T-helper 17 cell (primary cell): ENCODE measurements around the gene SLC35E4. TPM values are rescaled to one million over a fixed set of nuclear protein-coding genes. Genes with fewer than 3 reads are reported as not detected.
A peak's percentile ranks its signal among the peaks of the same experiment; 100 is the strongest.
"Not testable (repeated sequence)": the region's sequence is repeated elsewhere in the genome, so short reads cannot be mapped to it uniquely, and the experiment has no call there.

ENCODE experiments used
- ATAC-seq: fragments of 150-1000 bp; cut with Tn5 transposase; 2 replicates; pipeline ENCODE4 v1.10.0; 2021; ENCODE audit warnings: mild to moderate bottlenecking, moderate library complexity
- DNase-seq, 3 donors: peaks; one replicate each; pipeline versions ENCODE4 v3.0.0 to v3.0.0-alpha.2; 2020 to 2021
- H3K9me3 ChIP-seq: one replicate; pipeline ENCODE4 v1.7.0; 2013; ENCODE audit warnings: low read length, mild to moderate bottlenecking; ENCODE audit not compliant: control insufficient read depth, poor library complexity, severe bottlenecking
- H3K27ac Mint-ChIP-seq: one replicate; pipeline ENCODE4 v1.8.0; 2022; ENCODE audit warnings: mild to moderate bottlenecking, moderate library complexity, mixed read lengths
- H3K27me3 Mint-ChIP-seq: one replicate; pipeline ENCODE4 v1.8.0; 2022; ENCODE audit warnings: mixed read lengths
- H3K36me3 Mint-ChIP-seq: one replicate; pipeline ENCODE4 v1.8.0; 2022; ENCODE audit warnings: low read depth, mixed read lengths
- H3K4me1 Mint-ChIP-seq: one replicate; pipeline ENCODE4 v1.8.0; 2022; ENCODE audit warnings: mild to moderate bottlenecking, mixed read lengths
- H3K4me3 Mint-ChIP-seq: one replicate; pipeline ENCODE4 v1.8.0; 2022; ENCODE audit warnings: mild to moderate bottlenecking, moderate library complexity, mixed read lengths
- total RNA-seq, 4 donors: library from RNA in 2 of 4; stranded (reverse) in 2 of 4; gene quantifications; one replicate each; pipeline ENCODE4 v1.2.3 and lab custom pipeline; 2022 to 2026

SLC35E4 gene
- total RNA-seq, 2 donors from 2014 or later: 3.8 to 5.7 TPM

- not testable (repeated sequence) for H3K27ac Mint-ChIP-seq, H3K4me3 Mint-ChIP-seq, ATAC-seq, DNase-seq, H3K36me3 Mint-ChIP-seq, H3K9me3 ChIP-seq, H3K4me1 Mint-ChIP-seq
- peaks cover 13% of the 10 kb centered on the region for H3K27me3 Mint-ChIP-seq
Observed at GRCh38 chr22:30619909-30620308, 15.7 kb upstream of the SLC35E4 start.

- Mint-ChIP-seq H3K36me3 (no peaks in the 10 kb centered on the region), H3K27ac (no peak overlapping the region), H3K27me3 (peaks cover 5% of the 10 kb centered on the region), H3K4me3 (no peak overlapping the region), H3K4me1 (peaks cover 2% of the 10 kb centered on the region)
- H3K9me3 ChIP-seq: no peaks in the 10 kb centered on the region
- DNase-seq (no peak), ATAC-seq (no peak)
Observed at GRCh38 chr22:30626413-30626812, 9.2 kb upstream of the SLC35E4 start.

GRCh38 chr22:30627471-30627870, 8.1 kb upstream of the SLC35E4 start:
- H3K4me1 Mint-ChIP-seq: no peaks in the 10 kb centered on the region
- no peaks in the 10 kb centered on the region for H3K9me3 ChIP-seq
- no peak overlapping the region for H3K27ac Mint-ChIP-seq
- no peaks in the 10 kb centered on the region for H3K36me3 Mint-ChIP-seq
- H3K27me3 Mint-ChIP-seq: no peaks in the 10 kb centered on the region
- DNase-seq (no peak), ATAC-seq (no peak)
- no peak overlapping the region for H3K4me3 Mint-ChIP-seq

GRCh38 chr22:30628491-30628890, 7.1 kb upstream of the SLC35E4 start:
- no peaks in the 10 kb centered on the region for H3K9me3 ChIP-seq
- no peak for DNase-seq
- Mint-ChIP-seq H3K4me1 (no peaks in the 10 kb centered on the region), H3K36me3 (no peaks in the 10 kb centered on the region), H3K27me3 (no peaks in the 10 kb centered on the region), H3K4me3 (no peak overlapping the region), H3K27ac (no peak overlapping the region)
- ATAC-seq: no peak

GRCh38 chr22:30631469-30631868, 4.1 kb upstream of the SLC35E4 start:
- H3K27me3 Mint-ChIP-seq, H3K36me3 Mint-ChIP-seq, ATAC-seq, H3K4me1 Mint-ChIP-seq, DNase-seq, H3K27ac Mint-ChIP-seq, H3K9me3 ChIP-seq, H3K4me3 Mint-ChIP-seq: not testable (repeated sequence)

GRCh38 chr22:30634471-30635233, 929 bp upstream of the SLC35E4 start:
- no peaks in the 10 kb centered on the region for H3K27me3 Mint-ChIP-seq
- peak overlapping the region; percentile 93 for H3K27ac Mint-ChIP-seq
- peaks cover 11% of the 10 kb centered on the region for H3K4me1 Mint-ChIP-seq
- ATAC-seq (peak; percentile 74), DNase-seq (peak; percentile 81 to 88 (median 84))
- H3K36me3 Mint-ChIP-seq: no peaks in the 10 kb centered on the region
- peak overlapping the region; percentile 87 for H3K4me3 Mint-ChIP-seq
- no peaks in the 10 kb centered on the region for H3K9me3 ChIP-seq

GRCh38 chr22:30636226-30637077, 871 bp downstream of the SLC35E4 start:
- H3K9me3 ChIP-seq: no peaks in the 10 kb centered on the region
- Mint-ChIP-seq H3K4me3 (peak overlapping the region; percentile 87), H3K27me3 (no peaks in the 10 kb centered on the region), H3K27ac (no peak overlapping the region), H3K4me1 (peaks cover 11% of the 10 kb centered on the region), H3K36me3 (no peaks in the 10 kb centered on the region)
- no peak for ATAC-seq
- DNase-seq: peak in 2 of 3 donors; percentile 7 to 17

GRCh38 chr22:30637701-30638114, 2.1 kb downstream of the SLC35E4 start:
- Mint-ChIP-seq H3K4me3 (peak overlapping the region; percentile 25), H3K36me3 (no peaks in the 10 kb centered on the region), H3K27ac (no peak overlapping the region), H3K4me1 (peaks cover 11% of the 10 kb centered on the region), H3K27me3 (no peaks in the 10 kb centered on the region)
- no peak for DNase-seq
- H3K9me3 ChIP-seq: no peaks in the 10 kb centered on the region
- ATAC-seq: no peak

GRCh38 chr22:30640361-30640760, 4.8 kb downstream of the SLC35E4 start:
- DNase-seq (no peak), ATAC-seq (no peak)
- H3K27ac Mint-ChIP-seq: no peak overlapping the region
- no peaks in the 10 kb centered on the region for H3K27me3 Mint-ChIP-seq
- H3K9me3 ChIP-seq: no peaks in the 10 kb centered on the region
- H3K4me3 Mint-ChIP-seq: no peak overlapping the region
- H3K4me1 Mint-ChIP-seq: peaks cover 14% of the 10 kb centered on the region
- H3K36me3 Mint-ChIP-seq: no peaks in the 10 kb centered on the region

- Mint-ChIP-seq H3K4me1 (peaks cover 13% of the 10 kb centered on the region), H3K36me3 (no peaks in the 10 kb centered on the region), H3K27me3 (no peaks in the 10 kb centered on the region), H3K27ac (no peak overlapping the region), H3K4me3 (no peak overlapping the region)
- H3K9me3 ChIP-seq: no peaks in the 10 kb centered on the region
- no peak for ATAC-seq
- DNase-seq: no peak
Observed at GRCh38 chr22:30640839-30641430, 5.4 kb downstream of the SLC35E4 start.

GRCh38 chr22:30643055-30643875, 7.7 kb downstream of the SLC35E4 start:
- DNase-seq: no peak
- H3K27me3 Mint-ChIP-seq: no peaks in the 10 kb centered on the region
- peaks cover 9% of the 10 kb centered on the region for H3K4me1 Mint-ChIP-seq
- no peak for ATAC-seq
- no peak overlapping the region for H3K4me3 Mint-ChIP-seq
- peaks cover 2% of the 10 kb centered on the region for H3K36me3 Mint-ChIP-seq
- H3K9me3 ChIP-seq: no peaks in the 10 kb centered on the region
- H3K27ac Mint-ChIP-seq: no peak overlapping the region

GRCh38 chr22:30646518-30647160, 11.1 kb downstream of the SLC35E4 start:
- DNase-seq (no peak), ATAC-seq (no peak)
- Mint-ChIP-seq H3K4me3 (no peak overlapping the region), H3K27ac (no peak overlapping the region), H3K4me1 (peaks cover 16% of the 10 kb centered on the region), H3K27me3 (no peaks in the 10 kb centered on the region), H3K36me3 (peaks cover 2% of the 10 kb centered on the region)
- H3K9me3 ChIP-seq: no peaks in the 10 kb centered on the region
